Measurements from ENCODE around the gene ARL2BP. TPM values are rescaled to one million over a fixed set of nuclear protein-coding genes. Genes with fewer than 3 reads are reported as not detected.

ARL2BP gene
- total and polyA plus RNA-seq, 2 of the 13 experiments (the other 11 are each of a cell fraction or from before 2014, with no cell fraction given), result 64.3 to 67.6 TPM

- TF ChIP-seq ATF2 (CRISPR knock-in tag; IDR thresholded peaks at IDR 0.05) (peak; percentile 87), KLF15 (CRISPR knock-in tag; IDR thresholded peaks at IDR 0.05; ENCODE audit: borderline replicate concordance) (no peak), ZFP91 (CRISPR knock-in tag; IDR thresholded peaks at IDR 0.05; ENCODE audit: borderline replicate concordance) (peak; percentile 85), MYC (CRISPR knock-in tag; IDR thresholded peaks at IDR 0.05; ENCODE audit: borderline replicate concordance) (peak; percentile 65; the same call in 1 of the 2 replicates), SMC3 (IDR thresholded peaks at IDR 0.05; ENCODE audit: low read length) (peak; percentile 100), THYN1 (CRISPR knock-in tag; IDR thresholded peaks at IDR 0.05; ENCODE audit: borderline replicate concordance, low read depth) (no peak), SIN3B (IDR thresholded peaks at IDR 0.05; ENCODE audit: low read length) (peak; percentile 65; the same call in 1 of the 2 replicates), ZNF567 (CRISPR knock-in tag; IDR thresholded peaks at IDR 0.05; ENCODE audit: borderline replicate concordance) (no peak), PTBP1 (IDR thresholded peaks at IDR 0.05; ENCODE audit: low read depth, low read length, poor library complexity, severe bottlenecking) (no peak), ARHGAP35 (CRISPR knock-in tag; IDR thresholded peaks at IDR 0.05; ENCODE audit: borderline replicate concordance) (no peak), ZSCAN30 (CRISPR knock-in tag; IDR thresholded peaks at IDR 0.05) (no peak), ZNF530 (CRISPR knock-in tag; IDR thresholded peaks at IDR 0.05; ENCODE audit: low read depth) (no peak), MLX (CRISPR knock-in tag; IDR thresholded peaks at IDR 0.05) (no peak; the same call in none of the 2 replicates), CSRNP1 (CRISPR knock-in tag; IDR thresholded peaks at IDR 0.05) (0 out of 2 replicates have a peak, but pooled peaks have one; percentile 77), REXO4 (CRISPR knock-in tag; IDR thresholded peaks at IDR 0.05; ENCODE audit: borderline replicate concordance) (no peak), HDAC6 (IDR thresholded peaks at IDR 0.05; ENCODE audit: low read depth, low read length) (no peak), ZMYM3 (CRISPR knock-in tag; IDR thresholded peaks at IDR 0.05) (no peak; the same call in 1 of the 2 replicates), SMAD3 (CRISPR knock-in tag; IDR thresholded peaks at IDR 0.05) (peak; percentile 88; the same call in 1 of the 2 replicates), ZNF101 (CRISPR knock-in tag; IDR thresholded peaks at IDR 0.05; ENCODE audit: borderline replicate concordance, low read depth) (no peak), RFXANK (CRISPR knock-in tag; IDR thresholded peaks at IDR 0.05) (0 out of 2 replicates have a peak, but pooled peaks have one; percentile 41), PHF5A (CRISPR knock-in tag; IDR thresholded peaks at IDR 0.05; ENCODE audit: low read depth, unreplicated experiment) (peak; percentile 92), SALL1 (CRISPR knock-in tag; IDR thresholded peaks at IDR 0.05) (peak; percentile 96)
- TF ChIP-seq, protein P1, sequence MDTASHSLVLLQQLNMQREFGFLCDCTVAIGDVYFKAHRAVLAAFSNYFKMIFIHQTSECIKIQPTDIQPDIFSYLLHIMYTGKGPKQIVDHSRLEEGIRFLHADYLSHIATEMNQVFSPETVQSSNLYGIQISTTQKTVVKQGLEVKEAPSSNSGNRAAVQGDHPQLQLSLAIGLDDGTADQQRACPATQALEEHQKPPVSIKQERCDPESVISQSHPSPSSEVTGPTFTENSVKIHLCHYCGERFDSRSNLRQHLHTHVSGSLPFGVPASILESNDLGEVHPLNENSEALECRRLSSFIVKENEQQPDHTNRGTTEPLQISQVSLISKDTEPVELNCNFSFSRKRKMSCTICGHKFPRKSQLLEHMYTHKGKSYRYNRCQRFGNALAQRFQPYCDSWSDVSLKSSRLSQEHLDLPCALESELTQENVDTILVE (CRISPR knock-in tag; IDR thresholded peaks at IDR 0.05), result peak; percentile 78; the same call in 1 of the 2 replicates
These were observed 55.5 kb downstream of the ARL2BP start (continued) for GRCh38 chr16:57300387-57301125.
